Gastrocnemius medialis (tissue), 4 donors: Measurements from ENCODE around the gene NEB. TPM values are rescaled to one million over a fixed set of nuclear protein-coding genes. Genes with fewer than 3 reads are reported as not detected.

Experiments
- ATAC-seq, 2 donors: fragments of 150-250 bp; one replicate each; pipeline ENCODE4 v1.9.1; 2016
- DNase-seq, 2 donors: peaks; one replicate each; pipeline ENCODE4 v3.0.0-alpha.2; 2019
- H3K27ac ChIP-seq, 4 donors: fragments of 200-600 bp; sonication (generic); 1 replicate in 1 of 4; 2 replicates in 3 of 4; pipeline ENCODE4 v1.5.1; 2016 to 2018; ENCODE audit warnings: mild to moderate bottlenecking in 2 of 4, moderate library complexity in 1 of 4
- H3K27me3 ChIP-seq, 3 donors: fragments of 200-600 bp; sonication (generic) in 2 of 3; 1 replicate in 1 of 3; 2 replicates in 2 of 3; pipeline versions ENCODE4 v1.5.1 to v1.6.0; 2016 to 2019; ENCODE audit warnings: mild to moderate bottlenecking in 1 of 3, moderate library complexity in 1 of 3
- H3K36me3 ChIP-seq, 2 donors: fragments of 200-600 bp; sonication (generic) in 1 of 2; one replicate each; pipeline ENCODE4 v1.5.1; 2017 to 2018
- H3K4me1 ChIP-seq, 2 donors: fragments of 200-600 bp; sonication (generic) in 1 of 2; one replicate each; pipeline ENCODE4 v1.5.1; 2016 to 2017; ENCODE audit warnings: mild to moderate bottlenecking in 2 of 2
- H3K4me3 ChIP-seq, 4 donors: fragments of 200-600 bp; sonication (generic) in 3 of 4; 1 replicate in 1 of 4; 2 replicates in 3 of 4; pipeline ENCODE4 v1.5.1; 2016 to 2019; ENCODE audit warnings: mild to moderate bottlenecking in 2 of 4
- H3K9me3 ChIP-seq, 3 donors: fragments of 200-600 bp; sonication (generic) in 2 of 3; 1 replicate in 1 of 3; 2 replicates in 2 of 3; pipeline ENCODE4 v1.5.1; 2016 to 2019
- CTCF ChIP-seq, 5 experiments: fragments of 450-650 bp in 3 of 5; fragments of 200-600 bp in 2 of 5; sonication (generic) in 2 of 5; IDR thresholded peaks in 4 of 5; conservative IDR thresholded peaks in 1 of 5; 1 replicate in 4 of 5; 2 replicates in 1 of 5; pipeline ENCODE4 v1.5.1; 2016 to 2019; ENCODE audit warnings: antibody characterized with exemption in 5 of 5, mild to moderate bottlenecking in 3 of 5, moderate library complexity in 3 of 5
- POLR2A ChIP-seq, 2 donors: fragments of 450-650 bp; IDR thresholded peaks; one replicate each; pipeline ENCODE4 v1.6.1; 2017; ENCODE audit warnings: antibody characterized with exemption in 2 of 2, mild to moderate bottlenecking in 2 of 2, moderate library complexity in 2 of 2
- in situ Hi-C, 4 donors: fragments of 200-750 bp; cut with MboI; loops; one replicate each; pipeline versions ENCODE4 v1.15.0 to v1.8.0; 2017; ENCODE audit warnings: low sequenced_read_pairs in 4 of 4
- intact Hi-C: fragments of 100-400 bp; cut with DNase I; formaldehyde crosslinking; loops from one replicate; pipeline ENCODE4 v1.15.1; 2023; ENCODE audit warnings: low total_unique reads
- total RNA-seq, 4 donors: library from RNA; depleted of rRNA; stranded (reverse); fragments of >200 nt; gene quantifications; one replicate each; pipeline versions ENCODE4 v1.1.0 to v1.2.3, GENCODE V29; 2016

The NEB gene, protein sequence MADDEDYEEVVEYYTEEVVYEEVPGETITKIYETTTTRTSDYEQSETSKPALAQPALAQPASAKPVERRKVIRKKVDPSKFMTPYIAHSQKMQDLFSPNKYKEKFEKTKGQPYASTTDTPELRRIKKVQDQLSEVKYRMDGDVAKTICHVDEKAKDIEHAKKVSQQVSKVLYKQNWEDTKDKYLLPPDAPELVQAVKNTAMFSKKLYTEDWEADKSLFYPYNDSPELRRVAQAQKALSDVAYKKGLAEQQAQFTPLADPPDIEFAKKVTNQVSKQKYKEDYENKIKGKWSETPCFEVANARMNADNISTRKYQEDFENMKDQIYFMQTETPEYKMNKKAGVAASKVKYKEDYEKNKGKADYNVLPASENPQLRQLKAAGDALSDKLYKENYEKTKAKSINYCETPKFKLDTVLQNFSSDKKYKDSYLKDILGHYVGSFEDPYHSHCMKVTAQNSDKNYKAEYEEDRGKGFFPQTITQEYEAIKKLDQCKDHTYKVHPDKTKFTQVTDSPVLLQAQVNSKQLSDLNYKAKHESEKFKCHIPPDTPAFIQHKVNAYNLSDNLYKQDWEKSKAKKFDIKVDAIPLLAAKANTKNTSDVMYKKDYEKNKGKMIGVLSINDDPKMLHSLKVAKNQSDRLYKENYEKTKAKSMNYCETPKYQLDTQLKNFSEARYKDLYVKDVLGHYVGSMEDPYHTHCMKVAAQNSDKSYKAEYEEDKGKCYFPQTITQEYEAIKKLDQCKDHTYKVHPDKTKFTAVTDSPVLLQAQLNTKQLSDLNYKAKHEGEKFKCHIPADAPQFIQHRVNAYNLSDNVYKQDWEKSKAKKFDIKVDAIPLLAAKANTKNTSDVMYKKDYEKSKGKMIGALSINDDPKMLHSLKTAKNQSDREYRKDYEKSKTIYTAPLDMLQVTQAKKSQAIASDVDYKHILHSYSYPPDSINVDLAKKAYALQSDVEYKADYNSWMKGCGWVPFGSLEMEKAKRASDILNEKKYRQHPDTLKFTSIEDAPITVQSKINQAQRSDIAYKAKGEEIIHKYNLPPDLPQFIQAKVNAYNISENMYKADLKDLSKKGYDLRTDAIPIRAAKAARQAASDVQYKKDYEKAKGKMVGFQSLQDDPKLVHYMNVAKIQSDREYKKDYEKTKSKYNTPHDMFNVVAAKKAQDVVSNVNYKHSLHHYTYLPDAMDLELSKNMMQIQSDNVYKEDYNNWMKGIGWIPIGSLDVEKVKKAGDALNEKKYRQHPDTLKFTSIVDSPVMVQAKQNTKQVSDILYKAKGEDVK (N-terminal part only)
- 1,000 to 10,000 TPM; 6,824 to 7,704 (median 7,108) TPM for total RNA-seq

DNA sequence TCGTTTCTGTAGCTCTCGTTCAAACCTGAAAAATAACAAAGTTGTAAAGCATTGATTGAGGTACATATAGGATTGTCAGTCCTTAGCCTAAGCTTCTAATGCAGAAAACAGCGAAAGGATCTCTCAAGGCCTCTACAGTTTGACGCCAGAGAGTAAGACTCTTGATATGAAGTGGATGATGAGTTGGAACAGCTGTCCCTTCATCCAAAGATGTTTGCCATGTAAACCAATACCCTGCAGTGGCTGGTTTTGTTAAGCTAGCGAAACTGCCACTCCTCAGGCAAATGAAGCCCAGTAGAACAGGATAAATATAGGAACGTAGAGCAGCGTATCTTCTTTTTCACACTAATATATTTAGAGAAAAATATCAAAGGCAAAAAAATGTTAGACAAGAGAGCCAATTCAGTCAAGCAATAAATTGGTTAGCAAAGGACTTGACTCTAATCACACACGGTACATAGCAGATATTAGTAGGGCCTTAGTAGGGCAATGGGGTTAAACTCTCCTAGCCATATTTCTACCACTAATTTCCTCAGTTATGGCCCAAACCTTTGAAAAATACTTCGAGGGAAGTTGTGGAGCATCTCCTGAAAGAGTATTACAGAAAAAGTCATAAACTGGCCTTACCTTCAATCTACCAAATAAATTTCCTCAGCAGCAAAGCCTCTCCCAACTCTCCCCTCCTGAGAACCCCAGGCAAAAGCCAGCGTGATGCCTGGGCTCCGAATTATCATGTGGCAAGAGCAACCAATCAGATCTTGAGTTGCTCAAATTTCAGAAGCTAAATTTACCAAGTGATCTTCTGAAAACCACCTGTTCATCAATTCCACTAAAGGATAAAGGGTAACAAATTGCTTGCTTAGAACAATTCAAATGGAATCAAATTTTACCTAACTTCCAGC, at the start of gene NEB:
NEB (minus strand) TSS at position 706 of the 902 bp plus-strand sequence. CDS start 1,320 bp downstream, outside the sequence.
- ATAC-seq (peak; percentile 79 to 81), DNase-seq (peak; percentile 67 to 80)
- H3K27me3 ChIP-seq = no peaks in the 10 kb centered on the region
- peak within 1 kb of the TSS; percentile 81 to 93 (median 90) for H3K27ac ChIP-seq
- H3K4me3 ChIP-seq = peak within 1 kb of the TSS; percentile 54 to 63 (median 60)
- intact Hi-C loops = loop anchor here (1.0 to 5.0 kb wide), 3 partner anchors 26 to 93 kb away; partner anchors contain the start of gene ARL5A
- peaks cover 40 to 42% of the 10 kb centered on the region in 2 donors for H3K4me1 ChIP-seq
- in situ Hi-C loops = no loop called here
- TF ChIP-seq CTCF (IDR thresholded peaks at IDR 0.05 in 4 of 5, conservative IDR thresholded peaks at IDR 0.05 in 1 of 5) (no peak), POLR2A (IDR thresholded peaks at IDR 0.05) (peak; percentile 98)
- H3K9me3 ChIP-seq = no peaks in the 10 kb centered on the region
- peaks cover 0 to 23% of the 10 kb centered on the region in 2 donors for H3K36me3 ChIP-seq

DNA sequence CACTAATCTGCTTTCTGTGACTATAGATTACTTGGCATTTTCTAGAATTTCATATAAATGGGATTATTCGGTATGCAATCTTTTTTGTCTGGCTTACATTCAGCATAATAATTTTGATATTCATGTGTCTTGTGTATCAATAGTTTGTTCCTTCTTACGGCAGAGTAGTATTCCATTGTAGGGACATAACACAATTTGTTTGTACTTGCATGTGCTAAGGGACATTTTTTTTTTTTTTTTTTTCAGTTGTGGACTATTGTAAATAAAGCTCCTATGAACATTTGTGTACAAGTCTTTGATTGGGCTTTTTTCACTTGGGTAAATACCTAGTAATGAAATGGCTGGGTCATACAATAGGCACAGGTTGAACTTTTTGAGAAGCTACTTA, 48.9 kb upstream of the NEB start:
- Histone ChIP-seq H3K4me3 (no peak overlapping the region), H3K9me3 (no peaks in the 10 kb centered on the region), H3K36me3 (peaks cover 0 to 16% of the 10 kb centered on the region in 2 donors), H3K27me3 (no peaks in the 10 kb centered on the region), H3K4me1 (peaks cover 19 to 28% of the 10 kb centered on the region in 2 donors), H3K27ac (peak overlapping the region in 1 of 4 donors; percentile 36)
- DNase-seq (no peak), ATAC-seq (no peak)
- in situ Hi-C loops (no loop called here), intact Hi-C loops (no loop called here)
- TF ChIP-seq CTCF (IDR thresholded peaks at IDR 0.05 in 4 of 5, conservative IDR thresholded peaks at IDR 0.05 in 1 of 5) (no peak), POLR2A (IDR thresholded peaks at IDR 0.05) (no peak)

GRCh38 chr2:151782378-151783132, 48.3 kb upstream of the NEB start:
- Histone ChIP-seq H3K27ac (peak overlapping the region in 1 of 4 donors; percentile 36), H3K36me3 (peaks cover 0 to 16% of the 10 kb centered on the region in 2 donors), H3K4me3 (no peak overlapping the region), H3K27me3 (no peaks in the 10 kb centered on the region), H3K4me1 (peaks cover 19 to 24% of the 10 kb centered on the region in 2 donors), H3K9me3 (no peaks in the 10 kb centered on the region)
- TF ChIP-seq POLR2A (IDR thresholded peaks at IDR 0.05) = no peak
- no peak for TF ChIP-seq CTCF (IDR thresholded peaks at IDR 0.05 in 4 of 5, conservative IDR thresholded peaks at IDR 0.05 in 1 of 5)
- ATAC-seq = no peak
- DNase-seq = no peak
- intact Hi-C loops = no loop called here
- in situ Hi-C loops = no loop called here
